GM12878 (cell line): Measurements from ENCODE around the gene CHEK1. TPM values are rescaled to one million over a fixed set of nuclear protein-coding genes. Genes with fewer than 3 reads are reported as not detected.

Source experiments
- BACH1 ChIP-seq: fragments of 450-650 bp; IDR thresholded peaks from 2 replicates; pipeline ENCODE4 v1.6.1; 2017; ENCODE audit warnings: mild to moderate bottlenecking, borderline replicate concordance
- BRCA1 ChIP-seq: IDR thresholded peaks from 2 replicates; pipeline ENCODE4 v1.6.1; 2011; ENCODE audit warnings: low read depth, low read length, improper control_type of control experiment
- CBX3 ChIP-seq: fragments of 200-600 bp; sonication (generic); IDR thresholded peaks from 2 replicates; pipeline ENCODE4 v1.6.1; 2016; ENCODE audit warnings: low read depth, borderline replicate concordance
- CHD2 ChIP-seq: IDR thresholded peaks from 2 replicates; pipeline ENCODE4 v1.6.1; 2011; ENCODE audit warnings: low read depth, low read length, improper control_type of control experiment, borderline replicate concordance
- CHD4 ChIP-seq: fragments of 200-600 bp; sonication (generic); IDR thresholded peaks from 2 replicates; pipeline ENCODE4 v1.6.1; 2016; ENCODE audit warnings: mild to moderate bottlenecking
- FOXM1 ChIP-seq: IDR thresholded peaks from 2 replicates; pipeline ENCODE4 v1.6.1; 2012; ENCODE audit warnings: low read depth, mild to moderate bottlenecking, inconsistent platforms, low read length, moderate library complexity
- JUNB ChIP-seq: IDR thresholded peaks from 2 replicates; pipeline ENCODE4 v1.6.1; 2016; ENCODE audit warnings: antibody characterized with exemption, mild to moderate bottlenecking
- MXI1 ChIP-seq: fragments of 150-350 bp; IDR thresholded peaks from 2 replicates; pipeline ENCODE4 v1.6.1; 2011; ENCODE audit warnings: low read depth, mild to moderate bottlenecking, inconsistent platforms, low read length, improper control_type of control experiment
- MYC ChIP-seq: IDR thresholded peaks from 2 replicates; pipeline ENCODE4 v1.6.1; 2011; ENCODE audit warnings: mild to moderate bottlenecking, low read length, moderate library complexity, inconsistent platforms; ENCODE audit not compliant: insufficient read depth, insufficient replicate concordance, insufficient read length, severe bottlenecking
- NFYB ChIP-seq: IDR thresholded peaks from 2 replicates; pipeline ENCODE4 v1.6.1; 2011; ENCODE audit warnings: low read depth, mild to moderate bottlenecking, low read length, improper control_type of control experiment, moderate library complexity; ENCODE audit not compliant: insufficient read depth
- NR2C2 ChIP-seq: IDR thresholded peaks from 2 replicates; pipeline ENCODE4 v1.6.1; 2011; ENCODE audit warnings: borderline replicate concordance, low read depth; ENCODE audit not compliant: control insufficient read depth, insufficient read length
- PML ChIP-seq: IDR thresholded peaks from 2 replicates; pipeline ENCODE4 v1.6.1; 2012; ENCODE audit warnings: low read length, inconsistent platforms
- RAD21 ChIP-seq: IDR thresholded peaks from 2 replicates; pipeline ENCODE4 v1.6.1; 2011; ENCODE audit warnings: mild to moderate bottlenecking, low read depth, low read length, moderate library complexity; ENCODE audit not compliant: insufficient read depth
- RELA ChIP-seq: fragments of 450-650 bp; IDR thresholded peaks from 2 replicates; pipeline ENCODE4 v1.8.0; 2014; ENCODE audit warnings: borderline replicate concordance; ENCODE audit not compliant: partially characterized antibody
- SMARCA5 ChIP-seq: fragments of 450-650 bp; IDR thresholded peaks from 2 replicates; pipeline ENCODE4 v1.6.1; 2017; ENCODE audit warnings: mild to moderate bottlenecking
- STAT1 ChIP-seq: fragments of 450-650 bp; conservative IDR thresholded peaks from 2 replicates; pipeline ENCODE4 v1.6.1; 2014; ENCODE audit warnings: antibody characterized with exemption, mild to moderate bottlenecking
- STAT3 ChIP-seq: IDR thresholded peaks from 2 replicates; pipeline ENCODE4 v1.6.1; 2011; ENCODE audit warnings: low read depth, low read length, improper control_type of control experiment
- ZBED1 ChIP-seq: IDR thresholded peaks from 2 replicates; pipeline ENCODE4 v1.6.1; 2016; ENCODE audit warnings: borderline replicate concordance
- ZZZ3 ChIP-seq: IDR thresholded peaks from 2 replicates; pipeline ENCODE4 v1.6.1; 2011; ENCODE audit warnings: low read depth; ENCODE audit not compliant: control insufficient read depth, insufficient read length
- polyA plus RNA-seq, 11 experiments: library from polyadenylated mRNA; depleted of rRNA in 4 of 11; unstranded in 6 of 11; stranded (reverse) in 5 of 11; fragments of >200 nt; fragmentation: Nextera tagmentation in 4 of 11; fragmentation: Illumina TruSeq in 1 of 11; extraction: Ambion mirVana in 4 of 11; extraction: Trizol in 1 of 11; gene quantifications; 1 replicate in 1 of 11; 2 replicates in 10 of 11; pipeline versions ENCODE4 v1.2.1 to v1.2.3, GENCODE V29; 2011 to 2016; ENCODE audit warnings: inconsistent platforms in 2 of 11, missing spikeins in 2 of 11, low read depth in 1 of 11
- total RNA-seq, 4 experiments: library from RNA; depleted of rRNA in 3 of 4; stranded (reverse); fragments of >200 nt in 3 of 4; fragmentation: Illumina TruSeq in 1 of 4; extraction: Trizol in 1 of 4; gene quantifications; 2 replicates each; pipeline versions ENCODE4 v1.2.1 to v1.2.3, GENCODE V29; 2013 to 2021
- TF ChIP-seq, protein P1 (sequence below): IDR thresholded peaks from 2 replicates; pipeline ENCODE4 v1.6.1; 2012; ENCODE audit warnings: low read depth, low read length, improper control_type of control experiment
- TF ChIP-seq, protein P2 (sequence below): IDR thresholded peaks from 2 replicates; pipeline ENCODE4 v1.6.1; 2011; ENCODE audit warnings: low read depth, low read length, improper control_type of control experiment, borderline replicate concordance
- TF ChIP-seq, protein P3 (sequence below): IDR thresholded peaks from 2 replicates; pipeline ENCODE4 v1.6.1; 2012; ENCODE audit warnings: mild to moderate bottlenecking, low read depth, low read length
- TF ChIP-seq, protein P4 (sequence below): IDR thresholded peaks from 2 replicates; pipeline ENCODE4 v1.6.1; 2012; ENCODE audit warnings: low read depth, low read length, improper control_type of control experiment
- TF ChIP-seq, protein P5 (sequence below): IDR thresholded peaks from 2 replicates; pipeline ENCODE4 v1.6.1; 2011; ENCODE audit warnings: low read depth, mild to moderate bottlenecking, low read length, moderate library complexity, borderline replicate concordance; ENCODE audit errors: extremely low read depth

Gene CHEK1
- total and polyA plus RNA-seq, 10 of the 15 experiments (the other 5 are each of a cell fraction or from before 2014, with no cell fraction given) = 42.1 to 72.9 (median 65.6) TPM

DNA sequence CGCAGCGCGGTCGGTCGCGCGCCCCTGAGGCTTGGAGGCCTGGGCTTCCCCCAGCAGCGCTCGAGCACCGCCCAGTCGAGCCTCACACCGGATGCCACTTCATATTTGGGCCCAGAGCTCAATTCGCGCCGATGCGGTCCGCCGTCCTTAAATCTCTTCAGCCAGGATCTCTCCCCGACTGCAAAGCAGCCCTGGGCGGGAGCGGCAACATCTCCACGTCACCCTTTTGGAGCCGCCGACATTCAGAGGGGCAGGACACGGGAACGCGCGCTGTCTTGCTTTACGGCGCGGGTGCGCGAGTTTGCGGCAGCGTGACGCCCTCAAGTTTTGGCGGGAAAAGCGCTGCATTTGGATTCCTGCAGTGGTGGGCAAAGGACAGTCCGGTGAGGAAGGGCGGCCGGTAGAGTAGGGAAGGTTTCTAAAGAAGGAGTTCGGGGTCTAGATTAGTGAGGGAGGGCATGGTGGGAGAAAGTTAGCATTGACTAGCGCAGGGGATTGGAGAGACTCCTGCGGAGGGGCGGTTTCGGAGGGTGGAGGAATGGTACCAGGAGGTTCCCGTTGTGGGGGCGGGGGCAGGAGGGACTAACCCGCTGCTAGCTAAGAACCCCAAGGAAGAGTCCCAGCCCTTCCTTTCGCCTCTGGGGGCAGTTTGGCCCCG lies 796 bp downstream of the CHEK1 start (continued):
- TF ChIP-seq ZZZ3 = no peak
- no peak for TF ChIP-seq CHD4
- no peak for TF ChIP-seq RAD21
- TF ChIP-seq RELA = peak; percentile 93
- peak; percentile 47 for TF ChIP-seq CHD2
- TF ChIP-seq FOXM1 = peak; percentile 51; the same call in 1 of the 2 replicates
- TF ChIP-seq, protein P1, sequence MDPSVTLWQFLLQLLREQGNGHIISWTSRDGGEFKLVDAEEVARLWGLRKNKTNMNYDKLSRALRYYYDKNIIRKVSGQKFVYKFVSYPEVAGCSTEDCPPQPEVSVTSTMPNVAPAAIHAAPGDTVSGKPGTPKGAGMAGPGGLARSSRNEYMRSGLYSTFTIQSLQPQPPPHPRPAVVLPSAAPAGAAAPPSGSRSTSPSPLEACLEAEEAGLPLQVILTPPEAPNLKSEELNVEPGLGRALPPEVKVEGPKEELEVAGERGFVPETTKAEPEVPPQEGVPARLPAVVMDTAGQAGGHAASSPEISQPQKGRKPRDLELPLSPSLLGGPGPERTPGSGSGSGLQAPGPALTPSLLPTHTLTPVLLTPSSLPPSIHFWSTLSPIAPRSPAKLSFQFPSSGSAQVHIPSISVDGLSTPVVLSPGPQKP = peak; percentile 72; the same call in 1 of the 2 replicates
- no peak for TF ChIP-seq JUNB
- peak; percentile 89 for TF ChIP-seq PML
- TF ChIP-seq, protein P2, sequence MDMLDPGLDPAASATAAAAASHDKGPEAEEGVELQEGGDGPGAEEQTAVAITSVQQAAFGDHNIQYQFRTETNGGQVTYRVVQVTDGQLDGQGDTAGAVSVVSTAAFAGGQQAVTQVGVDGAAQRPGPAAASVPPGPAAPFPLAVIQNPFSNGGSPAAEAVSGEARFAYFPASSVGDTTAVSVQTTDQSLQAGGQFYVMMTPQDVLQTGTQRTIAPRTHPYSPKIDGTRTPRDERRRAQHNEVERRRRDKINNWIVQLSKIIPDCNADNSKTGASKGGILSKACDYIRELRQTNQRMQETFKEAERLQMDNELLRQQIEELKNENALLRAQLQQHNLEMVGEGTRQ = no peak
- TF ChIP-seq STAT3 = no peak
- no peak; the same call in none of the 2 replicates for TF ChIP-seq ZBED1
- no peak for TF ChIP-seq NFYB
- TF ChIP-seq STAT1 = peak; percentile 92; the same call in 1 of the 2 replicates
- no peak; the same call in 1 of the 2 replicates for TF ChIP-seq SMARCA5
- no peak for TF ChIP-seq MYC
- no peak for TF ChIP-seq BRCA1
- no peak for TF ChIP-seq CBX3
- TF ChIP-seq, protein P3, sequence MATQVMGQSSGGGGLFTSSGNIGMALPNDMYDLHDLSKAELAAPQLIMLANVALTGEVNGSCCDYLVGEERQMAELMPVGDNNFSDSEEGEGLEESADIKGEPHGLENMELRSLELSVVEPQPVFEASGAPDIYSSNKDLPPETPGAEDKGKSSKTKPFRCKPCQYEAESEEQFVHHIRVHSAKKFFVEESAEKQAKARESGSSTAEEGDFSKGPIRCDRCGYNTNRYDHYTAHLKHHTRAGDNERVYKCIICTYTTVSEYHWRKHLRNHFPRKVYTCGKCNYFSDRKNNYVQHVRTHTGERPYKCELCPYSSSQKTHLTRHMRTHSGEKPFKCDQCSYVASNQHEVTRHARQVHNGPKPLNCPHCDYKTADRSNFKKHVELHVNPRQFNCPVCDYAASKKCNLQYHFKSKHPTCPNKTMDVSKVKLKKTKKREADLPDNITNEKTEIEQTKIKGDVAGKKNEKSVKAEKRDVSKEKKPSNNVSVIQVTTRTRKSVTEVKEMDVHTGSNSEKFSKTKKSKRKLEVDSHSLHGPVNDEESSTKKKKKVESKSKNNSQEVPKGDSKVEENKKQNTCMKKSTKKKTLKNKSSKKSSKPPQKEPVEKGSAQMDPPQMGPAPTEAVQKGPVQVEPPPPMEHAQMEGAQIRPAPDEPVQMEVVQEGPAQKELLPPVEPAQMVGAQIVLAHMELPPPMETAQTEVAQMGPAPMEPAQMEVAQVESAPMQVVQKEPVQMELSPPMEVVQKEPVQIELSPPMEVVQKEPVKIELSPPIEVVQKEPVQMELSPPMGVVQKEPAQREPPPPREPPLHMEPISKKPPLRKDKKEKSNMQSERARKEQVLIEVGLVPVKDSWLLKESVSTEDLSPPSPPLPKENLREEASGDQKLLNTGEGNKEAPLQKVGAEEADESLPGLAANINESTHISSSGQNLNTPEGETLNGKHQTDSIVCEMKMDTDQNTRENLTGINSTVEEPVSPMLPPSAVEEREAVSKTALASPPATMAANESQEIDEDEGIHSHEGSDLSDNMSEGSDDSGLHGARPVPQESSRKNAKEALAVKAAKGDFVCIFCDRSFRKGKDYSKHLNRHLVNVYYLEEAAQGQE = no peak
- TF ChIP-seq, protein P4, sequence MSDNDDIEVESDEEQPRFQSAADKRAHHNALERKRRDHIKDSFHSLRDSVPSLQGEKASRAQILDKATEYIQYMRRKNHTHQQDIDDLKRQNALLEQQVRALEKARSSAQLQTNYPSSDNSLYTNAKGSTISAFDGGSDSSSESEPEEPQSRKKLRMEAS = no peak; the same call in none of the 2 replicates
- TF ChIP-seq MXI1 = peak; percentile 91
- TF ChIP-seq, protein P5, sequence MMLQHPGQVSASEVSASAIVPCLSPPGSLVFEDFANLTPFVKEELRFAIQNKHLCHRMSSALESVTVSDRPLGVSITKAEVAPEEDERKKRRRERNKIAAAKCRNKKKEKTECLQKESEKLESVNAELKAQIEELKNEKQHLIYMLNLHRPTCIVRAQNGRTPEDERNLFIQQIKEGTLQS = peak; percentile 71; the same call in 1 of the 2 replicates
- TF ChIP-seq BACH1 = peak; percentile 26; the same call in 1 of the 2 replicates
- TF ChIP-seq NR2C2 = no peak
